Stimulated activated naive CD8-positive, alpha-beta T cell treated with anti-CD3 and anti-CD28 coated beads, Interleukin-15, Interleukin-2, amounts not matched to agents 100 ng/mL and 50 ng/mL, for 24 hours (primary cell): Measurements from ENCODE around the gene CDK5R1.

Source experiments
- H3K27ac Mint-ChIP-seq: one replicate; pipeline ENCODE4 v1.8.0; 2021; ENCODE audit warnings: mild to moderate bottlenecking, mixed read lengths
- H3K27me3 Mint-ChIP-seq: one replicate; pipeline ENCODE4 v1.8.0; 2021; ENCODE audit warnings: mixed read lengths
- H3K36me3 Mint-ChIP-seq: one replicate; pipeline ENCODE4 v1.8.0; 2021; ENCODE audit warnings: low read depth, mixed read lengths
- H3K4me1 Mint-ChIP-seq: one replicate; pipeline ENCODE4 v1.8.0; 2021; ENCODE audit warnings: low read depth, mixed read lengths
- H3K4me3 Mint-ChIP-seq: one replicate; pipeline ENCODE4 v1.8.0; 2021; ENCODE audit warnings: mild to moderate bottlenecking, mixed read lengths
- H3K9me3 Mint-ChIP-seq: one replicate; pipeline ENCODE4 v1.8.0; 2021; ENCODE audit warnings: mixed read lengths

The CDK5R1 gene

DNA sequence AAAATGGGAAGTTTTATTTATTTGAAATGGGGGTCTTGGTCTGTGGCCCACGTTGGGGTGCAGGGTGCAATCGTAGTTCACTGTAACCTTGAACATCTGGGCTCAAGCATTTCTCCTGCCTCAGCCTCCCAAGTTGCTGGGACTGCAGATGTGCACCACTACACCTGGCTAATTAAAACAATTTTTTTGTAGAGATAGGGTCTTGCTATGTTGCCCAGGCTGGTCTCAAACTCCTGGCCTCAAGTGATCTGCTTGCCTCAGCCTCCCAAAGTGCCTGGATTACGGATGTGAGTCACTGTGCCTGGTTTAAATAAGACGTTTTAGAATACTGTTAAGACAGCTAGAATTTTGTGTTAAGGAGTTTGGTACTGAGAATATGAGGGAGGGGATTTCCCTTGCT lies 26.7 kb upstream of the CDK5R1 start:
- Mint-ChIP-seq H3K36me3 (peaks cover 77% of the 10 kb centered on the region), H3K9me3 (no peaks in the 10 kb centered on the region), H3K27ac (no peak overlapping the region), H3K4me3 (no peak overlapping the region), H3K27me3 (no peaks in the 10 kb centered on the region), H3K4me1 (peaks cover 38% of the 10 kb centered on the region)

DNA sequence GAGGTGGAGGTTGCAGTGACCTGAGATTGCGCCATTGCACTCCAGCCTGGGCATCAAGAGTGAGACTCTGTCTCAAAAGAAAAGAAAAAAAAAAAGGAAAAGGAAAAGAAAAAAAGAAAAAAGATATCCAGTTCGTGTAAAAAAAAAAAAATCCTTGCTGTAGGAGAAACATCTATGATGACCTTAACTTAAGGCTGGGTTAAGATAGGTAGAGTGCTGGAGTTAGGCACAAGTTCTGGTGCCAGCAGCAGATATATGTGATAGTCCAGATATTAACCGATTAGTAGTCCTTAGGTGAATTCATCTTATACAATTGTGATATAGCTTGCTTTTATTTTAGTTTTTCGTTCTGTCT lies 25.3 kb upstream of the CDK5R1 start:
- Mint-ChIP-seq H3K27ac (peak overlapping the region; percentile 41), H3K27me3 (no peaks in the 10 kb centered on the region), H3K4me3 (no peak overlapping the region), H3K4me1 (peaks cover 38% of the 10 kb centered on the region), H3K9me3 (no peaks in the 10 kb centered on the region), H3K36me3 (peaks cover 80% of the 10 kb centered on the region)

GRCh38 chr17:32461853-32462617 lies 24.8 kb upstream of the CDK5R1 start:
- H3K36me3 Mint-ChIP-seq: peaks cover 81% of the 10 kb centered on the region
- no peak overlapping the region for H3K4me3 Mint-ChIP-seq
- H3K27ac Mint-ChIP-seq: peak overlapping the region; percentile 41
- no peaks in the 10 kb centered on the region for H3K9me3 Mint-ChIP-seq
- H3K4me1 Mint-ChIP-seq: peaks cover 35% of the 10 kb centered on the region
- no peaks in the 10 kb centered on the region for H3K27me3 Mint-ChIP-seq

DNA sequence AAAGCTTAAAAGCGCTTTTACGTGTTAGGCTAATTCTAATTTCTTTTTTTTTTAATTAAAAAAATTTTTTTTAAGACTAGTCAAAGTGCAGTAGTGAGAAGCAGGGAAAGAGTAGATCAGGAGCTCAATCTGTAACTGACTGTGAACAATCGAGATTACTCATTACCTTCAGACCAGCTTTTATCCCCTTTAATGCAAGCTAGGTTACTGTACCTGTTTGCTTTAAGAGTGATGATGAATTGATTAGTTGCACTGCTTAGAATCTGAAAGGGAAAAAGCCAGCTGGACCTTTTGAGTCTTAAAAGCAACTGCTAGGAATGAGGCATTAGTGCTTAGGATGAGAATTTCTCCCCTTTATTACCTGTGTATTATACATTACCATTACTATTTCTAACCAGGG lies 23.5 kb upstream of the CDK5R1 start:
- Mint-ChIP-seq H3K27ac (no peak overlapping the region), H3K9me3 (no peaks in the 10 kb centered on the region), H3K27me3 (no peaks in the 10 kb centered on the region), H3K36me3 (peaks cover 79% of the 10 kb centered on the region), H3K4me1 (peaks cover 22% of the 10 kb centered on the region), H3K4me3 (no peak overlapping the region)

DNA sequence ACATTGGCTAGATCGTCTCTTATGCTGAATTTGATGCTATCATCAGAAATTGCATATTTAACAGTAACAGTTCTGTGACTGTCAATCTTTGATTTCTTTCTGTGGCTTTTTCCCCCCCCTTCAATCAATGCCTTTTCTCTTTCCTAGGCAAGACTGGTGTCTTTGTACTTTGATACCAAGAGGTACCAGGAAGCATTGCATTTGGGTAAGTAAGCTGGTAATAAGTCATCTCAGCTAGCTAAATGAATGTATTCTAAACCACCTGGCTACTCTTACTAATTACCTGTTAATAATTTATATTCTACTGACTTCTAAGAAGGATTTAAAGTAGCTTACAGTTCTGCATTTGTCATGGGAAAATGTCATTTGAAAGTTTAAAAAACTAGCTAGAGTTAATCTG lies 22.4 kb upstream of the CDK5R1 start:
- H3K27ac Mint-ChIP-seq: no peak overlapping the region
- peaks cover 79% of the 10 kb centered on the region for H3K36me3 Mint-ChIP-seq
- H3K27me3 Mint-ChIP-seq: no peaks in the 10 kb centered on the region
- no peaks in the 10 kb centered on the region for H3K9me3 Mint-ChIP-seq
- H3K4me3 Mint-ChIP-seq: no peak overlapping the region
- peaks cover 18% of the 10 kb centered on the region for H3K4me1 Mint-ChIP-seq

GRCh38 chr17:32467949-32468348 lies 18.8 kb upstream of the CDK5R1 start:
- Mint-ChIP-seq H3K9me3 (no peaks in the 10 kb centered on the region), H3K36me3 (peaks cover 77% of the 10 kb centered on the region), H3K4me3 (no peak overlapping the region), H3K27me3 (no peaks in the 10 kb centered on the region), H3K4me1 (no peaks in the 10 kb centered on the region), H3K27ac (peak overlapping the region; percentile 29)

- H3K9me3 Mint-ChIP-seq: no peaks in the 10 kb centered on the region
- no peaks in the 10 kb centered on the region for H3K4me1 Mint-ChIP-seq
- H3K27ac Mint-ChIP-seq: no peak overlapping the region
- no peak overlapping the region for H3K4me3 Mint-ChIP-seq
- no peaks in the 10 kb centered on the region for H3K27me3 Mint-ChIP-seq
- H3K36me3 Mint-ChIP-seq: peaks cover 82% of the 10 kb centered on the region
Observed at GRCh38 chr17:32470405-32471167, 16.2 kb upstream of the CDK5R1 start.

- Mint-ChIP-seq H3K27me3 (no peaks in the 10 kb centered on the region), H3K27ac (no peak overlapping the region), H3K9me3 (no peaks in the 10 kb centered on the region), H3K36me3 (peaks cover 79% of the 10 kb centered on the region), H3K4me3 (no peak overlapping the region), H3K4me1 (no peaks in the 10 kb centered on the region)
Observed at GRCh38 chr17:32471652-32472051, 15.1 kb upstream of the CDK5R1 start.

DNA sequence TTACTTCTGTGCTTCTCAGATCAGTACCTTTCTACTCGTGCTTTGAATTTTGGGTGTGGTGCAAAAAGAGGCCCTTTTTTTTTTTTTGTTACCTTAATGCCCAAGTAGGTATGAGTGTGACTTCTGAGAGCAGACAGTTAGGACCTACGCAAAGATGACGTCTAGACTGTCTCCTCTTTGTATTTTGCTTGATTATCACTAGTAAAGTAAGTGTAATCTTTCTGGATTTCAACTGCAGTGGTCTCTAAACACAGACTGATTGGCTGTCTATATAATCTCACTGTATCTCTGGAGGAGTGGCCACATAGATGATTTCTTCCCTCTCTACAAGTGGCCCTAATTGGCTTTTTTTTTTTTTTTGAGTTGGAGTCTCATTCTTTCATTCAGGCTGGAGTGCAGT lies 11.5 kb upstream of the CDK5R1 start:
- peaks cover 80% of the 10 kb centered on the region for H3K36me3 Mint-ChIP-seq
- no peaks in the 10 kb centered on the region for H3K27me3 Mint-ChIP-seq
- no peak overlapping the region for H3K4me3 Mint-ChIP-seq
- H3K4me1 Mint-ChIP-seq: no peaks in the 10 kb centered on the region
- no peak overlapping the region for H3K27ac Mint-ChIP-seq
- H3K9me3 Mint-ChIP-seq: no peaks in the 10 kb centered on the region

DNA sequence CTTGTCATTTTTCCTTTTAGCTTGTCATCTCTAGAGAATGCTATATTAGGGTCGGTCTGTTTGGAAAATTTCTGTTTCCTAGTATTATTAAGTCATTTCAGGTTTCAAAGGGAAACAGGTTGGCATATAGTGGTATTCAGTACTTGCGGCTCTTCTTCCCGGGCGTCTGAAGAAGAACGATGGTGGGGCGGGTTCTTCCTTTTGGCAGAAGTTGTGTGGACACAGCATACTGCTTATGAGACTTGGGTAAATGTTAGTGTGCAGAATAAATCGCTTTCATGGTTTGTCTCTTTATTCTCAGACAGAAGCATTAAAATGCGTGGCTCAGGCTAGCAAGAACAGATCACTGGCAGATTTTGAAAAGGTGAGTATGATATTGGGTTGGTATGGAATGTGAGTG lies 9.6 kb upstream of the CDK5R1 start:
- Mint-ChIP-seq H3K4me3 (no peak overlapping the region), H3K27me3 (no peaks in the 10 kb centered on the region), H3K9me3 (no peaks in the 10 kb centered on the region), H3K4me1 (no peaks in the 10 kb centered on the region), H3K27ac (no peak overlapping the region), H3K36me3 (peaks cover 79% of the 10 kb centered on the region)

- no peak overlapping the region for H3K4me3 Mint-ChIP-seq
- no peaks in the 10 kb centered on the region for H3K27me3 Mint-ChIP-seq
- no peaks in the 10 kb centered on the region for H3K9me3 Mint-ChIP-seq
- H3K4me1 Mint-ChIP-seq: no peaks in the 10 kb centered on the region
- H3K36me3 Mint-ChIP-seq: peaks cover 77% of the 10 kb centered on the region
- no peak overlapping the region for H3K27ac Mint-ChIP-seq
Observed at GRCh38 chr17:32479074-32479617, 7.6 kb upstream of the CDK5R1 start.

- peak overlapping the region; percentile 66 for H3K27ac Mint-ChIP-seq
- peaks cover 62% of the 10 kb centered on the region for H3K36me3 Mint-ChIP-seq
- no peaks in the 10 kb centered on the region for H3K27me3 Mint-ChIP-seq
- peaks cover 4% of the 10 kb centered on the region for H3K4me1 Mint-ChIP-seq
- no peaks in the 10 kb centered on the region for H3K9me3 Mint-ChIP-seq
- no peak overlapping the region for H3K4me3 Mint-ChIP-seq
Observed at GRCh38 chr17:32481193-32481592, 5.6 kb upstream of the CDK5R1 start.

DNA sequence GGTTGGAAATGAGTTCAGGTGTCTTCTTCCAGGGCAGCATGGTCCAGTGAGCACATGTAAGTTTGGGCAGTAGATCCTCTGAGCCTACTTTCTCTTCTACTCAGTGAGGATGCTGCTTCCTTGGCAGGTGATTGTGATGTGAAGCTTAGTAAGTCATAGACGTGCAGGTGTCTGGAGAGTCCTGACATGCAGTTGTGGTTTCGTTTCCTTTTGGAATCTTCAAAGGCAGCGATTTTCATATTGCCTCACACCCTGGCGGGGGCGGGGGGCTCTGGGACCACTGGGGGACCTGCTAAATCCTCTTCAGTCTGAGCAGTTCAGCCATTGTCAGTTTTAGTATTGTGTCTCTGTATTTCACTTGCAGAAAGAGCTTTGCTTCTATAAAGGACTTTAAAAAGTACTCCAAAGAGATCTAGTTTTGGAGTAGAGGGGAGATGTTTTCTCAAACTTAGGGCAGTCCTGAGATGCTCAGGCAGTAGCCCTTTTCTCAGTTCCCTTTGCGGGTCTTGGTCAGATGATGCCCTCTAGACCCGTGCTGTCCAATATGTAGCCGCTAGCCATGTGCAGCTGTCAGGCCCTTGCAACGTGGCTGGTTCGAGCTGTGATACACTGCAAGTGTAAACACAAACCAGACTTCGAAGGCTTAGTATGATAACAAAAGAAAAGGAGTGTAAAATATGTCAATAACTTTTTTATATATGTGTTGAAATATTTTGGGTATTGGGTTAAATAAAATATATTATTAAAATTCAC lies 4.0 kb upstream of the CDK5R1 start:
- H3K4me3 Mint-ChIP-seq: no peak overlapping the region
- H3K27ac Mint-ChIP-seq: peak overlapping the region; percentile 76
- H3K27me3 Mint-ChIP-seq: no peaks in the 10 kb centered on the region
- no peaks in the 10 kb centered on the region for H3K9me3 Mint-ChIP-seq
- H3K36me3 Mint-ChIP-seq: peaks cover 50% of the 10 kb centered on the region
- peaks cover 7% of the 10 kb centered on the region for H3K4me1 Mint-ChIP-seq

DNA sequence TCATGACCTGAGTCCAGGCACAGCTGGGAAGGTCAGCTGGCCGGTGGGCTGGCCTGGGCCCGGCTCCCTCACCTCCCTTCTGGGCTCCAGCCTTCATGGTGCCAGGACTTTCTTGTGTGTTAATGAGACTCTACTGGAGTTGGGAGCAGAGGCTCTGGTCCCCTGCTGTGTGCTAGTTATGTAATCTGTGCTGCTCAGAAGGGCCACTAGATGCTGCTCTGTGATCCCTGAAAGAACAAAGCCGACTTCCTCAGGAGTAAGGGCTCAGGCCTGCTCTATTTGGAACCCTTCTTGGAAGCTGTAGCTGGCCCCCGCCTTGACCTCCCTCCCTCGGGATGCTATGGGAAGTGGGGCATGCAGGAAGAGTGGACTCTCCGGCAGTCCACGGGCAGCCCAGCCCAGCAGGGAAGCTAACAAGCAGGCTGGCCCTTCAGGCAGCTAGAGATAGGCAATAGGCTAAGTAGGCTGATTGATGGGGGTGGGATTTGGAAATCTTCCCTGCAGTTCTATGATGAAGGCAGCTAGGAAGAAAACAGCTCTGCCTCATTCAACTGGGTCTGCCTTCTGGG lies 3.3 kb upstream of the CDK5R1 start:
- Mint-ChIP-seq H3K27me3 (no peaks in the 10 kb centered on the region), H3K4me1 (peaks cover 15% of the 10 kb centered on the region), H3K27ac (no peak overlapping the region), H3K4me3 (no peak overlapping the region), H3K9me3 (no peaks in the 10 kb centered on the region), H3K36me3 (peaks cover 50% of the 10 kb centered on the region)

DNA sequence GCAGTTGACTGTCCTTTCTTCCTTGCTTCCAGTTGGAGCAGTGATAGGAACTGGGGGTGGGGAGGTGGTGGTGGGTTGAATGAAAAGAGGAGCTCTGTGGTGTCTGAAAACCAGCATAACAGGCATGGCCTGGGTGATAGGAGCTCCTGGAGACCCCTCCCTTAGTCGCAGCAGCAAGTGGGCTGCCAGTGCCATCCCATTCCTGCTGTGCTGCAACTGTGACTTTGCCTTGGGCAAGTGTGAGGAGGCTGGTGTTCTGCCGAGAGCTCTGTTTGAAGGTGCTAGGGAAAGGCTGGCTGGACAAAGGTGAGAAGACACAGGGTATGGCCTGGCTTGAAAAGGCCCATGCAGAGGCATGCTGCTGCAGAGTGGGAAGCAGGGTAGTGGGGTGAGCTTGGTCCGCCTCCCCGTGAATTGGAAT lies 2.7 kb upstream of the CDK5R1 start:
- Mint-ChIP-seq H3K27ac (no peak overlapping the region), H3K36me3 (peaks cover 50% of the 10 kb centered on the region), H3K27me3 (no peaks in the 10 kb centered on the region), H3K9me3 (no peaks in the 10 kb centered on the region), H3K4me3 (no peak overlapping the region), H3K4me1 (peaks cover 20% of the 10 kb centered on the region)
